GM23338 (cell line): Measurements from ENCODE around the gene STARD8. TPM values are rescaled to one million over a fixed set of nuclear protein-coding genes. Genes with fewer than 3 reads are reported as not detected.

Experiments used
- ATAC-seq: fragments of 200-7000 bp; cut with Tn5 transposase; 3 replicates; pipeline ENCODE4 v1.9.1; 2020
- DNase-seq: peaks from one replicate; pipeline ENCODE4 v3.0.0-alpha.2; 2015; ENCODE audit warnings: low spot score
- H2AFZ ChIP-seq: fragments of 200-600 bp; sonication (generic); 2 replicates; pipeline ENCODE4 v1.8.0; 2016; ENCODE audit warnings: antibody characterized with exemption, mild to moderate bottlenecking, moderate library complexity
- H3F3A ChIP-seq: fragments of 200-600 bp; sonication (generic); replicated peaks from 2 replicates; pipeline ENCODE4 v1.8.0; 2017; ENCODE audit warnings: antibody characterized with exemption, mixed run types, low read depth
- H3K27ac ChIP-seq: fragments of 200-600 bp; sonication (generic); 2 replicates; pipeline ENCODE4 v1.6.1; 2016; ENCODE audit warnings: low read depth
- H3K27me3 ChIP-seq: fragments of 200-600 bp; sonication (generic); 2 replicates; pipeline ENCODE4 v1.8.0; 2016; ENCODE audit warnings: mild to moderate bottlenecking, mixed run types, moderate library complexity; ENCODE audit not compliant: insufficient read depth
- H3K36me3 ChIP-seq: fragments of 200-600 bp; sonication (generic); 2 replicates; pipeline ENCODE4 v1.8.0; 2016; ENCODE audit warnings: mild to moderate bottlenecking; ENCODE audit not compliant: insufficient read depth
- H3K4me1 ChIP-seq: fragments of 200-600 bp; sonication (generic); 2 replicates; pipeline ENCODE4 v1.8.0; 2016; ENCODE audit warnings: mild to moderate bottlenecking, moderate library complexity; ENCODE audit not compliant: insufficient read depth
- H3K4me2 ChIP-seq: fragments of 200-600 bp; sonication (generic); 2 replicates; pipeline ENCODE4 v1.7.1; 2017; ENCODE audit warnings: mixed run types
- H3K4me3 ChIP-seq: fragments of 200-600 bp; sonication (generic); 2 replicates; pipeline ENCODE4 v1.6.1; 2016; ENCODE audit warnings: mixed run types
- H3K79me2 ChIP-seq: fragments of 200-600 bp; sonication (generic); replicated peaks from 2 replicates; pipeline ENCODE4 v1.8.0; 2017; ENCODE audit warnings: mild to moderate bottlenecking; ENCODE audit not compliant: insufficient read depth
- H3K9me2 ChIP-seq: fragments of 200-600 bp; sonication (generic); 2 replicates; pipeline ENCODE4 v1.8.0; 2017; ENCODE audit not compliant: insufficient read depth
- H4K20me1 ChIP-seq: fragments of 200-600 bp; sonication (generic); replicated peaks from 2 replicates; pipeline ENCODE4 v1.8.0; 2017; ENCODE audit warnings: mild to moderate bottlenecking; ENCODE audit not compliant: insufficient read depth
- H3K27ac Mint-ChIP-seq: 2 replicates; pipeline ENCODE4 v1.8.0; 2020; ENCODE audit warnings: inconsistent platforms, mild to moderate bottlenecking, moderate library complexity, mixed read lengths
- H3K27me3 Mint-ChIP-seq: 3 replicates; pipeline ENCODE4 v1.8.0; 2022; ENCODE audit warnings: low read depth, mild to moderate bottlenecking, moderate library complexity, mixed read lengths, inconsistent platforms; ENCODE audit not compliant: insufficient read depth, poor library complexity
- H3K36me3 Mint-ChIP-seq: 3 replicates; pipeline ENCODE4 v1.8.0; 2021; ENCODE audit warnings: low read depth, mild to moderate bottlenecking, inconsistent platforms, moderate library complexity, mixed read lengths
- H3K4me1 Mint-ChIP-seq: 3 replicates; pipeline ENCODE4 v1.8.0; 2020; ENCODE audit warnings: mild to moderate bottlenecking, inconsistent platforms, mixed read lengths
- H3K4me3 Mint-ChIP-seq: 3 replicates; pipeline ENCODE4 v1.8.0; 2021; ENCODE audit warnings: moderate library complexity, mild to moderate bottlenecking, inconsistent platforms, mixed read lengths
- H3K9me3 Mint-ChIP-seq: 3 replicates; pipeline ENCODE4 v1.8.0; 2020; ENCODE audit warnings: moderate library complexity, mild to moderate bottlenecking, inconsistent platforms, mixed read lengths
- EZH2phosphoT487 ChIP-seq: fragments of 200-600 bp; sonication (generic); IDR thresholded peaks from one replicate; pipeline ENCODE4 v1.8.1; 2018; ENCODE audit warnings: antibody characterized with exemption; ENCODE audit not compliant: unreplicated experiment
- JUNB ChIP-seq: IDR thresholded peaks from one replicate; pipeline ENCODE4 v1.6.1; 2016; ENCODE audit warnings: antibody characterized with exemption; ENCODE audit not compliant: unreplicated experiment
- POLR2AphosphoS5 ChIP-seq: IDR thresholded peaks from 2 replicates; pipeline ENCODE4 v1.6.1; 2016; ENCODE audit warnings: antibody characterized with exemption, low read depth
- STAT1 ChIP-seq: IDR thresholded peaks from one replicate; pipeline ENCODE4 v1.6.1; 2016; ENCODE audit warnings: antibody characterized with exemption; ENCODE audit not compliant: unreplicated experiment
- ZNF114 ChIP-seq: fragments of 250-450 bp; sonication (Bioruptor Pico); IDR thresholded peaks from 2 replicates; pipeline ENCODE4 v1.5.0; 2020; ENCODE audit warnings: mild to moderate bottlenecking, moderate library complexity
- ZNF331 ChIP-seq: fragments of 250-450 bp; sonication (Bioruptor Pico); IDR thresholded peaks from 2 replicates; pipeline ENCODE4 v1.5.0; 2020; ENCODE audit warnings: low read depth, mild to moderate bottlenecking, moderate library complexity
- polyA plus RNA-seq: library from polyadenylated mRNA; unstranded; fragments of >200 nt; fragmentation: Nextera tagmentation; extraction: Ambion mirVana; gene quantifications from 2 replicates; pipeline ENCODE4 v1.2.1, GENCODE V29; 2016
- total RNA-seq: library from RNA; depleted of rRNA; stranded (reverse); fragments of >200 nt; shearing (Covaris generic); gene quantifications from 2 replicates; pipeline ENCODE4 v1.2.3, GENCODE V29; 2014
- TF ChIP-seq, protein P1 (sequence below): fragments of 250-450 bp; sonication (Bioruptor Pico); IDR thresholded peaks from 2 replicates; pipeline ENCODE4 v1.5.0; 2020; ENCODE audit warnings: mild to moderate bottlenecking, moderate library complexity
- TF ChIP-seq, protein P2 (sequence below): IDR thresholded peaks from one replicate; pipeline ENCODE4 v1.6.1; 2018; ENCODE audit warnings: antibody characterized with exemption; ENCODE audit not compliant: unreplicated experiment
- TF ChIP-seq, protein P3 (sequence below): IDR thresholded peaks from 2 replicates; pipeline ENCODE4 v1.6.1; 2016; ENCODE audit warnings: antibody characterized with exemption
- TF ChIP-seq, protein P4 (sequence below), 2 experiments: fragments of 200-600 bp in 1 of 2; sonication (generic) in 1 of 2; conservative IDR thresholded peaks; 2 replicates each; pipeline versions ENCODE4 v1.5.1 to v1.6.1; 2016 to 2017; ENCODE audit warnings: antibody characterized with exemption in 2 of 2, low read depth in 2 of 2, mild to moderate bottlenecking in 2 of 2, moderate library complexity in 1 of 2

STARD8 gene
- total and polyA plus RNA-seq, 2 experiments from 2014 or later, result 0.74 to 5.6 TPM

DNA sequence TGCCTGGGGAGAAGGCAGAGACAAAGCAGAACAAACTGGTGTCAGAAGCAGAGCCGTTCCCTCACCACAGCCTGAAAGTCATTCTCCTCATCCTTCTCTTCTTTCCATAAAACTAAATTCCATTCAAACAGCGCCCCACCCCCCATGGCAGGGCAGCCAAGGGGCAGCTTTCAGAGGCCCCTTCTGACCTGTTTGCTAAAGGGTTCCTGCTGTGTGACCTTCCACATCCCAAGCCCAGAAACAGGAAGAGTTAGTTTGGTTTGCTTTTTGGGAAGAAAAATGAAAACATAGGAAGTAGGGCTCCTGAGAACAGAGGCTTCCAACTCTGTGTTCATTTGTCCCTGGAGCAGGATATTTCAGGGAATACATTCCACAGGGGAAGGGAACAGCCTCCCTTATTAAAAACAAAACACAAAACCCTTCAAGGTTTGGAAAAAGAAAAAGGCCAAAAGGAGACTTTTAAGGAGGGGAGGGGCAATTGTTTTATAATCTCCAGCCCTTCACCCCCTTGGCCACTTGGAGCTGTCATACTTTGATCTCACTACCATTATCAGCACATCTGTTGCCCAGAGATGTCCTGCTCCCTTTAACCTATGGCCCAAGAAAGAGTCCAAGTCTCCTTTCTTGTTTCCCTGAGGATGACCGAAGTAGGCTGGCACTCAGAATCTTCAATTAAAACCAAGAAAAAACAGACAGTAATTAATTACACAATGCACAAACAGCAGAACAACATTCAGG, 25.3 kb downstream of the STARD8 start (continued):
- TF ChIP-seq, protein P1, sequence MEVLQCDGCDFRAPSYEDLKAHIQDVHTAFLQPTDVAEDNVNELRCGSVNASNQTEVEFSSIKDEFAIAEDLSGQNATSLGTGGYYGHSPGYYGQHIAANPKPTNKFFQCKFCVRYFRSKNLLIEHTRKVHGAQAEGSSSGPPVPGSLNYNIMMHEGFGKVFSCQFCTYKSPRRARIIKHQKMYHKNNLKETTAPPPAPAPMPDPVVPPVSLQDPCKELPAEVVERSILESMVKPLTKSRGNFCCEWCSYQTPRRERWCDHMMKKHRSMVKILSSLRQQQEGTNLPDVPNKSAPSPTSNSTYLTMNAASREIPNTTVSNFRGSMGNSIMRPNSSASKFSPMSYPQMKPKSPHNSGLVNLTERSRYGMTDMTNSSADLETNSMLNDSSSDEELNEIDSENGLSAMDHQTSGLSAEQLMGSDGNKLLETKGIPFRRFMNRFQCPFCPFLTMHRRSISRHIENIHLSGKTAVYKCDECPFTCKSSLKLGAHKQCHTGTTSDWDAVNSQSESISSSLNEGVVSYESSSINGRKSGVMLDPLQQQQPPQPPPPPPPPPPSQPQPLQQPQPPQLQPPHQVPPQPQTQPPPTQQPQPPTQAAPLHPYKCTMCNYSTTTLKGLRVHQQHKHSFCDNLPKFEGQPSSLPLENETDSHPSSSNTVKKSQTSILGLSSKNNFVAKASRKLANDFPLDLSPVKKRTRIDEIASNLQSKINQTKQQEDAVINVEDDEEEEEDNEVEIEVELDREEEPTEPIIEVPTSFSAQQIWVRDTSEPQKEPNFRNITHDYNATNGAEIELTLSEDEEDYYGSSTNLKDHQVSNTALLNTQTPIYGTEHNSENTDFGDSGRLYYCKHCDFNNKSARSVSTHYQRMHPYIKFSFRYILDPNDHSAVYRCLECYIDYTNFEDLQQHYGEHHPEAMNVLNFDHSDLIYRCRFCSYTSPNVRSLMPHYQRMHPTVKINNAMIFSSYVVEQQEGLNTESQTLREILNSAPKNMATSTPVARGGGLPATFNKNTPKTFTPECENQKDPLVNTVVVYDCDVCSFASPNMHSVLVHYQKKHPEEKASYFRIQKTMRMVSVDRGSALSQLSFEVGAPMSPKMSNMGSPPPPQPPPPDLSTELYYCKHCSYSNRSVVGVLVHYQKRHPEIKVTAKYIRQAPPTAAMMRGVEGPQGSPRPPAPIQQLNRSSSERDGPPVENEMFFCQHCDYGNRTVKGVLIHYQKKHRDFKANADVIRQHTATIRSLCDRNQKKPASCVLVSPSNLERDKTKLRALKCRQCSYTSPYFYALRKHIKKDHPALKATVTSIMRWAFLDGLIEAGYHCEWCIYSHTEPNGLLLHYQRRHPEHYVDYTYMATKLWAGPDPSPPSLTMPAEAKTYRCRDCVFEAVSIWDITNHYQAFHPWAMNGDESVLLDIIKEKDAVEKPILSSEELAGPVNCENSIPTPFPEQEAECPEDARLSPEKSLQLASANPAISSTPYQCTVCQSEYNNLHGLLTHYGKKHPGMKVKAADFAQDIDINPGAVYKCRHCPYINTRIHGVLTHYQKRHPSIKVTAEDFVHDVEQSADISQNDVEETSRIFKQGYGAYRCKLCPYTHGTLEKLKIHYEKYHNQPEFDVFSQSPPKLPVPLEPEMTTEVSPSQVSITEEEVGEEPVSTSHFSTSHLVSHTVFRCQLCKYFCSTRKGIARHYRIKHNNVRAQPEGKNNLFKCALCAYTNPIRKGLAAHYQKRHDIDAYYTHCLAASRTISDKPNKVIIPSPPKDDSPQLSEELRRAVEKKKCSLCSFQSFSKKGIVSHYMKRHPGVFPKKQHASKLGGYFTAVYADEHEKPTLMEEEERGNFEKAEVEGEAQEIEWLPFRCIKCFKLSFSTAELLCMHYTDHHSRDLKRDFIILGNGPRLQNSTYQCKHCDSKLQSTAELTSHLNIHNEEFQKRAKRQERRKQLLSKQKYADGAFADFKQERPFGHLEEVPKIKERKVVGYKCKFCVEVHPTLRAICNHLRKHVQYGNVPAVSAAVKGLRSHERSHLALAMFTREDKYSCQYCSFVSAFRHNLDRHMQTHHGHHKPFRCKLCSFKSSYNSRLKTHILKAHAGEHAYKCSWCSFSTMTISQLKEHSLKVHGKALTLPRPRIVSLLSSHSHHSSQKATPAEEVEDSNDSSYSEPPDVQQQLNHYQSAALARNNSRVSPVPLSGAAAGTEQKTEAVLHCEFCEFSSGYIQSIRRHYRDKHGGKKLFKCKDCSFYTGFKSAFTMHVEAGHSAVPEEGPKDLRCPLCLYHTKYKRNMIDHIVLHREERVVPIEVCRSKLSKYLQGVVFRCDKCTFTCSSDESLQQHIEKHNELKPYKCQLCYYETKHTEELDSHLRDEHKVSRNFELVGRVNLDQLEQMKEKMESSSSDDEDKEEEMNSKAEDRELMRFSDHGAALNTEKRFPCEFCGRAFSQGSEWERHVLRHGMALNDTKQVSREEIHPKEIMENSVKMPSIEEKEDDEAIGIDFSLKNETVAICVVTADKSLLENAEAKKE, result no peak
- TF ChIP-seq STAT1, result no peak
- TF ChIP-seq ZNF114 (CRISPR knock-in tag), result no peak
- no peak for TF ChIP-seq ZNF331 (CRISPR knock-in tag)

DNA sequence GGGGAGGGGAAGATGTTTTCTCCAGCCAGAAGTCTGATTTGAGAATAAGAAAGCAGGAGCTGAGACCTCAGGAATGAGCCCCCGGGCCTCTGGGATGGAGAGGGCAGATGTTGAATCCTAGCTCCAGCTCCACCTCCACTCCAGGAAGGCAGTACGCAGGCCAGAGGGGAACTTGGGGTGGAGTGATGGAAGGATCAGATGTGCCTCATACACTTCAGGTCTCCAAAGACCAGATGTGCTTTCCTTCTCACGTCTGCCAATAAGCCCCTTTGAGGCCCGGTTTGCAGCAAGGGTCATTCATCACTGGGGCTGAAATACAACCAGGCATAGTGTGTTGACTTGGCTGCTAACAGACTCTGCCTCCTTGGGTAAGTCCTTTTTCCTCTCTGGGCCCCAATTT, 28.1 kb downstream of the STARD8 start:
- H4K20me1 ChIP-seq, result no peaks in the 10 kb centered on the region
- no peaks in the 10 kb centered on the region for H3K36me3 Mint-ChIP-seq
- no peak overlapping the region for H3K4me3 ChIP-seq
- H3F3A ChIP-seq, result no peaks in the 10 kb centered on the region
- no peak for ATAC-seq
- no peak overlapping the region for H3K4me3 Mint-ChIP-seq
- no peaks in the 10 kb centered on the region for H3K36me3 ChIP-seq
- H3K27ac Mint-ChIP-seq, result no peak overlapping the region
- H3K27me3 ChIP-seq, result no peaks in the 10 kb centered on the region
- no peak overlapping the region for H2AFZ ChIP-seq
- H3K4me1 Mint-ChIP-seq, result peaks cover 41% of the 10 kb centered on the region
- no peaks in the 10 kb centered on the region for H3K79me2 ChIP-seq
- H3K27ac ChIP-seq, result no peak overlapping the region
- H3K9me3 Mint-ChIP-seq, result no peaks in the 10 kb centered on the region
- H3K4me1 ChIP-seq, result peaks cover 15% of the 10 kb centered on the region
- no peak for DNase-seq
- TF ChIP-seq JUNB, result no peak
- TF ChIP-seq, protein P2, sequence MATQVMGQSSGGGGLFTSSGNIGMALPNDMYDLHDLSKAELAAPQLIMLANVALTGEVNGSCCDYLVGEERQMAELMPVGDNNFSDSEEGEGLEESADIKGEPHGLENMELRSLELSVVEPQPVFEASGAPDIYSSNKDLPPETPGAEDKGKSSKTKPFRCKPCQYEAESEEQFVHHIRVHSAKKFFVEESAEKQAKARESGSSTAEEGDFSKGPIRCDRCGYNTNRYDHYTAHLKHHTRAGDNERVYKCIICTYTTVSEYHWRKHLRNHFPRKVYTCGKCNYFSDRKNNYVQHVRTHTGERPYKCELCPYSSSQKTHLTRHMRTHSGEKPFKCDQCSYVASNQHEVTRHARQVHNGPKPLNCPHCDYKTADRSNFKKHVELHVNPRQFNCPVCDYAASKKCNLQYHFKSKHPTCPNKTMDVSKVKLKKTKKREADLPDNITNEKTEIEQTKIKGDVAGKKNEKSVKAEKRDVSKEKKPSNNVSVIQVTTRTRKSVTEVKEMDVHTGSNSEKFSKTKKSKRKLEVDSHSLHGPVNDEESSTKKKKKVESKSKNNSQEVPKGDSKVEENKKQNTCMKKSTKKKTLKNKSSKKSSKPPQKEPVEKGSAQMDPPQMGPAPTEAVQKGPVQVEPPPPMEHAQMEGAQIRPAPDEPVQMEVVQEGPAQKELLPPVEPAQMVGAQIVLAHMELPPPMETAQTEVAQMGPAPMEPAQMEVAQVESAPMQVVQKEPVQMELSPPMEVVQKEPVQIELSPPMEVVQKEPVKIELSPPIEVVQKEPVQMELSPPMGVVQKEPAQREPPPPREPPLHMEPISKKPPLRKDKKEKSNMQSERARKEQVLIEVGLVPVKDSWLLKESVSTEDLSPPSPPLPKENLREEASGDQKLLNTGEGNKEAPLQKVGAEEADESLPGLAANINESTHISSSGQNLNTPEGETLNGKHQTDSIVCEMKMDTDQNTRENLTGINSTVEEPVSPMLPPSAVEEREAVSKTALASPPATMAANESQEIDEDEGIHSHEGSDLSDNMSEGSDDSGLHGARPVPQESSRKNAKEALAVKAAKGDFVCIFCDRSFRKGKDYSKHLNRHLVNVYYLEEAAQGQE, result no peak
- no peak for TF ChIP-seq POLR2AphosphoS5
- TF ChIP-seq, protein P3, sequence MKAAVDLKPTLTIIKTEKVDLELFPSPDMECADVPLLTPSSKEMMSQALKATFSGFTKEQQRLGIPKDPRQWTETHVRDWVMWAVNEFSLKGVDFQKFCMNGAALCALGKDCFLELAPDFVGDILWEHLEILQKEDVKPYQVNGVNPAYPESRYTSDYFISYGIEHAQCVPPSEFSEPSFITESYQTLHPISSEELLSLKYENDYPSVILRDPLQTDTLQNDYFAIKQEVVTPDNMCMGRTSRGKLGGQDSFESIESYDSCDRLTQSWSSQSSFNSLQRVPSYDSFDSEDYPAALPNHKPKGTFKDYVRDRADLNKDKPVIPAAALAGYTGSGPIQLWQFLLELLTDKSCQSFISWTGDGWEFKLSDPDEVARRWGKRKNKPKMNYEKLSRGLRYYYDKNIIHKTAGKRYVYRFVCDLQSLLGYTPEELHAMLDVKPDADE, result no peak
- TF ChIP-seq ZNF331 (CRISPR knock-in tag), result no peak
- no peak for TF ChIP-seq EZH2phosphoT487
- TF ChIP-seq, protein P4, sequence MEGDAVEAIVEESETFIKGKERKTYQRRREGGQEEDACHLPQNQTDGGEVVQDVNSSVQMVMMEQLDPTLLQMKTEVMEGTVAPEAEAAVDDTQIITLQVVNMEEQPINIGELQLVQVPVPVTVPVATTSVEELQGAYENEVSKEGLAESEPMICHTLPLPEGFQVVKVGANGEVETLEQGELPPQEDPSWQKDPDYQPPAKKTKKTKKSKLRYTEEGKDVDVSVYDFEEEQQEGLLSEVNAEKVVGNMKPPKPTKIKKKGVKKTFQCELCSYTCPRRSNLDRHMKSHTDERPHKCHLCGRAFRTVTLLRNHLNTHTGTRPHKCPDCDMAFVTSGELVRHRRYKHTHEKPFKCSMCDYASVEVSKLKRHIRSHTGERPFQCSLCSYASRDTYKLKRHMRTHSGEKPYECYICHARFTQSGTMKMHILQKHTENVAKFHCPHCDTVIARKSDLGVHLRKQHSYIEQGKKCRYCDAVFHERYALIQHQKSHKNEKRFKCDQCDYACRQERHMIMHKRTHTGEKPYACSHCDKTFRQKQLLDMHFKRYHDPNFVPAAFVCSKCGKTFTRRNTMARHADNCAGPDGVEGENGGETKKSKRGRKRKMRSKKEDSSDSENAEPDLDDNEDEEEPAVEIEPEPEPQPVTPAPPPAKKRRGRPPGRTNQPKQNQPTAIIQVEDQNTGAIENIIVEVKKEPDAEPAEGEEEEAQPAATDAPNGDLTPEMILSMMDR (conservative IDR thresholded peaks at IDR 0.05; ENCODE audit: low read depth in 2 of 2), result no peak
- H3K9me2 ChIP-seq, result no peaks in the 10 kb centered on the region
- no peak overlapping the region for H3K4me2 ChIP-seq
- H3K27me3 Mint-ChIP-seq, result peaks cover 6% of the 10 kb centered on the region
